ENCODE results near the gene NAALADL2. TPM values are rescaled to one million over a fixed set of nuclear protein-coding genes. Genes with fewer than 3 reads are reported as not detected.

NAALADL2 gene
- total and polyA plus RNA-seq, 2 donors (not counting 1 experiment from before 2014, with no cell fraction given), result not detected

DNA sequence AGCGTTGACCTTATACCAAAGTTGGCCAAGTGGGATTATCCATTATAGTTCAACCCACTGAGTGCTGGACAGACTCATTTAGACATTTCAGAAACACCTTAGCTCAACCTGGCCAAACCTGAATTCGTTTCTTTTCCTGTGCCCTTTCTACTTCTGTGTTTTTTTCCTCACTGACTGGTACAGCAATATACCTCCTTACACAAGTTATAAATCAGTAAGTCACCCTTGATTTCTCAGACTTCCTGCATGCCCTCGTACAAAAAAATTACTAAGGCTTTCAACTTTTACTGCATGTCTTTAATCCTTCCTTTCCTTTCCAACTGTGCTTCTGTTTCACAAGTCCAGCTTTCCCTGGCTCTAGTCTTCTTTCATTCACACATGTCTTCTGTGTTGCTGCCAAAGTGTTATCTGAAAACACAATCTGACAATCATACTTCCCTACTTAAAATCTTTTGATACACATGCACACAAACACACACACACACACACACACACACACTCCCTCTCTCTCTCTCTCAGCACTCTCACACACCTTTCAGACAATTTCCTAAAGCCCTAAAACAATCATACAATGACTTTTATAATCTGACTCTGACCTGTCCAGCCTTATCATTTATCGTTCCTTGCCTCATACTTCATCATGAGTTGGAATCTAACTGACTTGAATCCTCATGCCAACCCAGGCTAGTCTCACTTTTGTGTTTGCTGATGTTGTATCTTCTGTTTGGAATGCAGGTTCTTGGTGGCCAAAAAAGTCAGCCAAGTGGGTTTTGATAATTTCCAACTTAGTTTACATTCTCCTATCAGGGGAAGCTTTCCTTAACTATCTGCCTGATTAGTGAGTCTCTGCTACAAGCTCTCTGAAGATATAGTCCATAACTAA is 436.4 kb downstream of the NAALADL2 start:
- no peaks in the 10 kb centered on the region for H3K4me1 Mint-ChIP-seq
- DNase-seq, result no peak
- Histone ChIP-seq H2AFZ (ENCODE audit: insufficient read depth, low read depth, low read length, poor library complexity, severe bottlenecking) (no peak overlapping the region), H3K36me3 (replicated peaks in 1 of 2; ENCODE audit: control extremely low read depth in 1 of 2, control insufficient read depth in 1 of 2, extremely low read depth in 1 of 2, insufficient read depth in 2 of 2, low read length in 1 of 2) (no peaks in the 10 kb centered on the region), H3K27ac (ENCODE audit: low read length in 2 of 2) (no peak overlapping the region), H3K4me2 (replicated peaks; ENCODE audit: low read depth, low read length, poor library complexity, severe bottlenecking) (no peak overlapping the region), H3K4me1 (ENCODE audit: control insufficient read depth in 2 of 2, insufficient read depth in 2 of 2, low read length in 2 of 2) (no peaks in the 10 kb centered on the region), H3K9ac (ENCODE audit: low read length) (no peak overlapping the region), H3K9me3 (ENCODE audit: control extremely low read depth in 1 of 3, control insufficient read depth in 2 of 3, insufficient read depth in 1 of 3, low read length in 2 of 3) (no peaks in the 10 kb centered on the region), H3K4me3 (ENCODE audit: control extremely low read depth in 1 of 5, extremely low read depth in 1 of 5, insufficient read depth in 1 of 5, low read depth in 2 of 5, low read length in 4 of 5) (no peak overlapping the region), H3K27me3 (replicated peaks in 1 of 4; ENCODE audit: control extremely low read depth in 1 of 4, control insufficient read depth in 3 of 4, insufficient read depth in 4 of 4, low read length in 3 of 4) (no peaks in the 10 kb centered on the region), H4K20me1 (ENCODE audit: control insufficient read depth, insufficient read depth, low read length, poor library complexity, severe bottlenecking) (no peaks in the 10 kb centered on the region), H3K79me2 (ENCODE audit: control insufficient read depth, insufficient read depth, low read length) (no peaks in the 10 kb centered on the region)
- no peaks in the 10 kb centered on the region for H3K27me3 Mint-ChIP-seq
- no peak for TF ChIP-seq EZH2 (IDR thresholded peaks at IDR 0.05; ENCODE audit: borderline replicate concordance, insufficient read depth, low read depth, low read length, poor library complexity, severe bottlenecking)
- TF ChIP-seq CTCF (IDR thresholded peaks at IDR 0.05), result no peak
- no peak for ATAC-seq (ENCODE audit: low read depth)
- CTCF ChIA-PET, result no interaction called here
- no peak overlapping the region for H3K27ac Mint-ChIP-seq
- WGBS (ENCODE audit: insufficient coverage), result 36% methylated on average over 3 of the region's 4 CpGs
- intact Hi-C loops (cut with micrococcal nuclease), result no loop called here
- peaks cover 4% of the 10 kb centered on the region for H3K9me3 Mint-ChIP-seq (ENCODE audit: insufficient read depth)
- no peak overlapping the region for H3K4me3 Mint-ChIP-seq
- POLR2A ChIA-PET, result no interaction called here

- Histone ChIP-seq H4K20me1 (ENCODE audit: control insufficient read depth, insufficient read depth, low read length, poor library complexity, severe bottlenecking) (no peaks in the 10 kb centered on the region), H3K4me1 (ENCODE audit: control insufficient read depth in 2 of 2, insufficient read depth in 2 of 2, low read length in 2 of 2) (no peaks in the 10 kb centered on the region), H3K9me3 (ENCODE audit: control extremely low read depth in 1 of 3, control insufficient read depth in 2 of 3, insufficient read depth in 1 of 3, low read length in 2 of 3) (no peaks in the 10 kb centered on the region), H3K79me2 (ENCODE audit: control insufficient read depth, insufficient read depth, low read length) (no peaks in the 10 kb centered on the region), H3K36me3 (replicated peaks in 1 of 2; ENCODE audit: control extremely low read depth in 1 of 2, control insufficient read depth in 1 of 2, extremely low read depth in 1 of 2, insufficient read depth in 2 of 2, low read length in 1 of 2) (no peaks in the 10 kb centered on the region), H2AFZ (ENCODE audit: insufficient read depth, low read depth, low read length, poor library complexity, severe bottlenecking) (no peak overlapping the region), H3K27ac (ENCODE audit: low read length in 2 of 2) (no peak overlapping the region), H3K27me3 (replicated peaks in 1 of 4; ENCODE audit: control extremely low read depth in 1 of 4, control insufficient read depth in 3 of 4, insufficient read depth in 4 of 4, low read length in 3 of 4) (no peaks in the 10 kb centered on the region), H3K4me3 (ENCODE audit: control extremely low read depth in 1 of 5, extremely low read depth in 1 of 5, insufficient read depth in 1 of 5, low read depth in 2 of 5, low read length in 4 of 5) (no peak overlapping the region), H3K9ac (ENCODE audit: low read length) (no peak overlapping the region), H3K4me2 (replicated peaks; ENCODE audit: low read depth, low read length, poor library complexity, severe bottlenecking) (no peak overlapping the region)
- WGBS (ENCODE audit: insufficient coverage), result no CpG with 5 or more reads among the region's 2 CpGs
- CTCF ChIA-PET, result no interaction called here
- peaks cover 4% of the 10 kb centered on the region for H3K9me3 Mint-ChIP-seq (ENCODE audit: insufficient read depth)
- POLR2A ChIA-PET, result no interaction called here
- H3K4me1 Mint-ChIP-seq, result no peaks in the 10 kb centered on the region
- no peaks in the 10 kb centered on the region for H3K27me3 Mint-ChIP-seq
- H3K4me3 Mint-ChIP-seq, result no peak overlapping the region
- intact Hi-C loops (cut with micrococcal nuclease), result no loop called here
- no peak for DNase-seq
- H3K27ac Mint-ChIP-seq, result no peak overlapping the region
- ATAC-seq (ENCODE audit: low read depth), result no peak
- TF ChIP-seq EZH2 (IDR thresholded peaks at IDR 0.05; ENCODE audit: borderline replicate concordance, insufficient read depth, low read depth, low read length, poor library complexity, severe bottlenecking) (no peak), CTCF (IDR thresholded peaks at IDR 0.05) (no peak)
Measured at GRCh38 chr3:175297216-175297615, 438.1 kb downstream of the NAALADL2 start.

All from B cell (primary cell).